Ovary (tissue), 9 donors: ENCODE measurements around the gene SCYL1. TPM values are rescaled to one million over a fixed set of nuclear protein-coding genes. Genes with fewer than 3 reads are reported as not detected.
"Not testable (repeated sequence)": the region's sequence is repeated elsewhere in the genome, so short reads cannot be mapped to it uniquely, and the experiment has no call there.

ENCODE experiments used
- DNase-seq, 5 donors: peaks; one replicate each; pipeline ENCODE4 v3.0.0-alpha.2; 2019 to 2020
- H3K27ac ChIP-seq, 2 donors: fragments of 200-600 bp; one replicate each; pipeline versions ENCODE4 v1.5.1 to v1.8.0; 2019 to 2022
- H3K27me3 ChIP-seq: fragments of 200-600 bp; one replicate; pipeline ENCODE4 v1.8.0; 2022
- H3K36me3 ChIP-seq: fragments of 200-600 bp; sonication (generic); one replicate; pipeline ENCODE4 v1.5.1; 2019
- H3K4me1 ChIP-seq: one replicate; pipeline ENCODE4 v1.8.1; 2013; ENCODE audit warnings: mild to moderate bottlenecking, moderate library complexity; ENCODE audit not compliant: insufficient read depth
- H3K4me3 ChIP-seq: fragments of 200-600 bp; sonication (generic); one replicate; pipeline ENCODE4 v1.5.1; 2017
- H3K9me3 ChIP-seq, 2 donors: fragments of 200-600 bp in 1 of 2; sonication (generic) in 1 of 2; one replicate each; pipeline versions ENCODE4 v1.5.1 to v1.8.1; 2013 to 2019; ENCODE audit warnings: mild to moderate bottlenecking in 1 of 2, moderate library complexity in 1 of 2
- CTCF ChIP-seq, 3 donors: fragments of 450-650 bp in 2 of 3; fragments of 200-600 bp in 1 of 3; IDR thresholded peaks; one replicate each; pipeline versions ENCODE4 v1.5.1 to v1.8.0; 2016 to 2022; ENCODE audit warnings: antibody characterized with exemption in 3 of 3, mild to moderate bottlenecking in 1 of 3
- EP300 ChIP-seq: sonication (generic); formaldehyde crosslinking; IDR thresholded peaks from one replicate; pipeline ENCODE4 v1.6.1; 2017; ENCODE audit warnings: antibody characterized with exemption
- POLR2A ChIP-seq: fragments of 450-650 bp; IDR thresholded peaks from one replicate; pipeline ENCODE4 v1.6.1; 2017; ENCODE audit warnings: antibody characterized with exemption, mild to moderate bottlenecking, moderate library complexity
- WGBS, 3 donors: extraction: QIAGEN DNeasy Blood & Tissue Kit in 1 of 3; methylation state at CpG; one replicate each; pipeline versions ENCODE4 v1.1.5 to v1.1.7; 2013 to 2017; 5-methylcytosine and 5-hydroxymethylcytosine counted together
- intact Hi-C, 4 donors: fragments of 100-400 bp; cut with DNase I; formaldehyde crosslinking; loops; one replicate each; pipeline versions ENCODE4 v1.11.0 to v1.15.1; 2022 to 2023
- polyA plus RNA-seq, 2 donors: library from polyadenylated mRNA; stranded (reverse); fragments of 200-250 nt in 1 of 2; fragments of 350-450 nt in 1 of 2; fragmentation: Illumina TruSeq in 1 of 2; extraction: RNeasy Lipid Tissue Mini Kit (QIAGEN cat#74804) in 1 of 2; gene quantifications; one replicate each; pipeline ENCODE4 v1.2.3, GENCODE V29; 2013 to 2014
- total RNA-seq, 7 donors: library from RNA; depleted of rRNA in 2 of 7; stranded (reverse); fragments of >200 nt in 2 of 7; fragmentation: NEBNext Ultra II Directional in 3 of 7; extraction: Animal tissue kit (Norgen Biotek cat#: 25700) in 3 of 7; gene quantifications; one replicate each; pipeline versions ENCODE4 v1.1.0 to v1.2.4, GENCODE V29; 2016 to 2023
- donor health status: DM: no; HTN: no; CAD: no; lungs with moderate emphysema.
- donor health status: DM: no; HTN: no; CAD: no.
- donor health status: Bipolar disorder and iron deficiency.
- donor health status: DM: yes; HTN: yes; CAD: no.
- donor health status: DM: no; HTN: no; CAD: no.
- donor health status: DM: yes; HTN: yes; CAD: no.

The SCYL1 gene
- total and polyA plus RNA-seq, 9 donors, result 11.7 to 118 (median 86.6) TPM

GRCh38 chr11:65506772-65507505 lies 17.9 kb upstream of the SCYL1 start:
- no peaks in the 10 kb centered on the region for H3K27me3 ChIP-seq
- 10 to 14% (median 13%) methylated on average over 7 of the region's 7 CpGs for WGBS, 3 donors
- peak; percentile 64 to 78 (median 72) for DNase-seq
- no peaks in the 10 kb centered on the region for H3K9me3 ChIP-seq
- H3K4me3 ChIP-seq, result peak overlapping the region; percentile 82
- intact Hi-C loops, result loop anchor here in 3 of 4 donors (5.0 kb wide), 2 partner anchors 35 to 125 kb away; partner anchors contain the start of gene SLC25A45 (in 1 of the 3)
- H3K4me1 ChIP-seq, result peaks cover 2% of the 10 kb centered on the region
- peak overlapping the region; percentile 82 to 91 for H3K27ac ChIP-seq
- peaks cover 3% of the 10 kb centered on the region for H3K36me3 ChIP-seq
- TF ChIP-seq CTCF (IDR thresholded peaks at IDR 0.05), result no peak
- no peak for TF ChIP-seq EP300
- TF ChIP-seq POLR2A, result no peak

- intact Hi-C loops, result loop anchor here in 2 of 4 donors (5.0 kb wide), 2 partner anchors 130 to 140 kb away; partner anchors contain the start of gene SLC25A45 (in 1 of the 2)
- H3K27me3 ChIP-seq, H3K27ac ChIP-seq, H3K4me1 ChIP-seq, H3K4me3 ChIP-seq, H3K9me3 ChIP-seq, H3K36me3 ChIP-seq: not testable (repeated sequence)
- peak in 1 of 5 donors; percentile 22 for DNase-seq
- 89 to 95% (median 93%) methylated on average over 3 of the region's 3 CpGs for WGBS, 3 donors
Measured at GRCh38 chr11:65512311-65512710, 12.6 kb upstream of the SCYL1 start.

GRCh38 chr11:65516135-65516968 lies 8.5 kb upstream of the SCYL1 start:
- 53 to 63% (median 54%) methylated on average over 5 of the region's 5 CpGs for WGBS, 3 donors
- Histone ChIP-seq H3K4me1 (no peaks in the 10 kb centered on the region), H3K36me3 (no peaks in the 10 kb centered on the region), H3K4me3 (no peak overlapping the region), H3K27ac (no peak overlapping the region), H3K9me3 (no peaks in the 10 kb centered on the region), H3K27me3 (no peaks in the 10 kb centered on the region)
- TF ChIP-seq CTCF (IDR thresholded peaks at IDR 0.05) (no peak), POLR2A (no peak), EP300 (no peak)
- intact Hi-C loops, result no loop called here
- DNase-seq, result no peak

GRCh38 chr11:65518941-65519549 lies 5.8 kb upstream of the SCYL1 start:
- H3K36me3 ChIP-seq, intact Hi-C loops, H3K27ac ChIP-seq, H3K27me3 ChIP-seq, H3K9me3 ChIP-seq, DNase-seq, H3K4me1 ChIP-seq, H3K4me3 ChIP-seq: not testable (repeated sequence)
- WGBS, 3 donors, result 93 to 97% (median 94%) methylated on average over 8 of the region's 8 CpGs

GRCh38 chr11:65521777-65522521 lies 2.9 kb upstream of the SCYL1 start:
- H3K36me3 ChIP-seq, H3K4me3 ChIP-seq, intact Hi-C loops, H3K27me3 ChIP-seq, H3K9me3 ChIP-seq: not testable (repeated sequence)
- 64 to 70% (median 67%) methylated on average over 20 of the region's 20 CpGs for WGBS, 3 donors
- Histone ChIP-seq H3K27ac (peak overlapping the region in 1 of 2 donors; percentile 47), H3K4me1 (peaks cover 12% of the 10 kb centered on the region)
- peak in 1 of 5 donors; percentile 58 for DNase-seq

- DNase-seq, result peak in 1 of 5 donors; percentile 35
- H3K27ac ChIP-seq, result peak overlapping the region; percentile 49 to 50
Measured at GRCh38 chr11:65522718-65523630, 1.9 kb upstream of the SCYL1 start.

GRCh38 chr11:65523631-65523968 lies 1.3 kb upstream of the SCYL1 start:
- H3K9me3 ChIP-seq, H3K27me3 ChIP-seq, H3K4me3 ChIP-seq, H3K36me3 ChIP-seq, intact Hi-C loops: not testable (repeated sequence)
- 81 to 87% (median 87%) methylated on average over 7 of the region's 7 CpGs for WGBS, 3 donors
- Histone ChIP-seq H3K4me1 (peaks cover 12% of the 10 kb centered on the region), H3K27ac (peak overlapping the region; percentile 49 to 50)
- peak in 1 of 5 donors; percentile 42 for DNase-seq

More at GRCh38 chr11:65522718-65523630, 1.9 kb upstream of the SCYL1 start:
- H3K9me3 ChIP-seq, intact Hi-C loops, H3K36me3 ChIP-seq, H3K27me3 ChIP-seq, H3K4me3 ChIP-seq: not testable (repeated sequence)
- peaks cover 12% of the 10 kb centered on the region for H3K4me1 ChIP-seq
- WGBS, 3 donors, result 28 to 38% (median 29%) methylated on average over 18 of the region's 18 CpGs
